ENCODE results near the gene PLA2G4E.

- TF ChIP-seq CTCF (IDR thresholded peaks at IDR 0.05) (no peak), POLR2A (IDR thresholded peaks at IDR 0.05) (no peak)
Observed at GRCh38 chr15:41939986-41940385, 80.9 kb downstream of the PLA2G4E start.
